ENCODE measurements around the gene NAP1L5.

Gene NAP1L5

DNA sequence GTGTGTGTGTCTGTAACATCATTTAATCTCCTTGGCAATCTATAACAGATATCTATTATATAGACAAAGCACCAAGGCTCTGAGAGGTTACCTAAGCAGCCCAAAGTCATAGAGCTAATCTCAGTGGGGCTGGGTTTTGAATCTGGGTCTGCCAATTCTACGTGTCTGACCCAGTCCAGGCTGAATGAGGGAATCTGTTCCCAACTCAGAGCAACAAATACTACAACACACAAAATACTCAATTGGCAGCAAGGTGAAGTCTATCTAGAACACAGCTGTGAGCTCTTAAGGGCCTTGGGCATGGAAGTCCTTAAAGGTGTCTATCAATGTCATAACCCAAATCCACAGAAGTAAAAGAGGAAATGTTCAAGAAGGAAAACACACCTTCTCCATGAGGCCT is 47.5 kb upstream of the NAP1L5 start:
- H3K27me3 ChIP-seq (ENCODE audit: low read depth, low read length): no peaks in the 10 kb centered on the region
- H3K9me3 ChIP-seq (ENCODE audit: insufficient read depth, low read length): no peaks in the 10 kb centered on the region
- no peaks in the 10 kb centered on the region for H3K4me1 ChIP-seq (ENCODE audit: low read length)
- H3K4me3 ChIP-seq (ENCODE audit: low read length): no peak overlapping the region
- H3K27ac ChIP-seq (ENCODE audit: low read length): no peak overlapping the region
- H3K79me2 ChIP-seq (ENCODE audit: low read length): no peaks in the 10 kb centered on the region
- no peaks in the 10 kb centered on the region for H4K20me1 ChIP-seq (ENCODE audit: insufficient read depth, low read length)
- no peak overlapping the region for H2AFZ ChIP-seq (ENCODE audit: low read depth, low read length)
- no peak overlapping the region for H3K4me2 ChIP-seq (ENCODE audit: low read length)
- peaks cover 25% of the 10 kb centered on the region for H3K36me3 ChIP-seq (replicated peaks; ENCODE audit: low read depth, low read length)
- TF ChIP-seq, protein P1, sequence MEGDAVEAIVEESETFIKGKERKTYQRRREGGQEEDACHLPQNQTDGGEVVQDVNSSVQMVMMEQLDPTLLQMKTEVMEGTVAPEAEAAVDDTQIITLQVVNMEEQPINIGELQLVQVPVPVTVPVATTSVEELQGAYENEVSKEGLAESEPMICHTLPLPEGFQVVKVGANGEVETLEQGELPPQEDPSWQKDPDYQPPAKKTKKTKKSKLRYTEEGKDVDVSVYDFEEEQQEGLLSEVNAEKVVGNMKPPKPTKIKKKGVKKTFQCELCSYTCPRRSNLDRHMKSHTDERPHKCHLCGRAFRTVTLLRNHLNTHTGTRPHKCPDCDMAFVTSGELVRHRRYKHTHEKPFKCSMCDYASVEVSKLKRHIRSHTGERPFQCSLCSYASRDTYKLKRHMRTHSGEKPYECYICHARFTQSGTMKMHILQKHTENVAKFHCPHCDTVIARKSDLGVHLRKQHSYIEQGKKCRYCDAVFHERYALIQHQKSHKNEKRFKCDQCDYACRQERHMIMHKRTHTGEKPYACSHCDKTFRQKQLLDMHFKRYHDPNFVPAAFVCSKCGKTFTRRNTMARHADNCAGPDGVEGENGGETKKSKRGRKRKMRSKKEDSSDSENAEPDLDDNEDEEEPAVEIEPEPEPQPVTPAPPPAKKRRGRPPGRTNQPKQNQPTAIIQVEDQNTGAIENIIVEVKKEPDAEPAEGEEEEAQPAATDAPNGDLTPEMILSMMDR (IDR thresholded peaks at IDR 0.05; ENCODE audit: low read depth, low read length): no peak
- TF ChIP-seq EZH2phosphoT487 (IDR thresholded peaks at IDR 0.05; ENCODE audit: low read depth): no peak
- H3K9ac ChIP-seq (ENCODE audit: low read length): no peak overlapping the region

DNA sequence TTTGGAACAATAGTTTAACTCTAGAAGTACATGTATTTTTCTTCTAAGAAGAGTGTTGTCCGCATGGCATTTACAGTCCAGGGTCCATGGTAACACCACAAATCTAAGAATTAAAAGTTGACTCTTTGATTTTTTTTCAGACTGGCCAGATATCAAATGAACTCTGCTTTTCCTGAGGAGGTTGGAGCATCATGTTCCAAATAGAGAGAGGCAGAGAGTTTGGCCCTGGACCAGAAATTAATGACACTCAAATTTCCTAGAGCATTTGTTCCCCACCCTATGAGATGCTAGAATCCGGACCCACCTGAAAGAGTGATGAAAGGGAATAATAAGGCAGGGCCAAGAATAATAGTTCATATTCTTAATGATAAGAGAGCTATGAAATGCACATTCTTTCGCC is 47.0 kb upstream of the NAP1L5 start:
- no peaks in the 10 kb centered on the region for H3K27me3 ChIP-seq (ENCODE audit: low read depth, low read length)
- no peak for TF ChIP-seq EZH2phosphoT487 (IDR thresholded peaks at IDR 0.05; ENCODE audit: low read depth)
- TF ChIP-seq, protein P1 (IDR thresholded peaks at IDR 0.05; ENCODE audit: low read depth, low read length): no peak
- H3K4me3 ChIP-seq (ENCODE audit: low read length): no peak overlapping the region
- H3K9ac ChIP-seq (ENCODE audit: low read length): no peak overlapping the region
- no peaks in the 10 kb centered on the region for H3K79me2 ChIP-seq (ENCODE audit: low read length)
- no peaks in the 10 kb centered on the region for H4K20me1 ChIP-seq (ENCODE audit: insufficient read depth, low read length)
- no peak overlapping the region for H3K27ac ChIP-seq (ENCODE audit: low read length)
- peaks cover 20% of the 10 kb centered on the region for H3K36me3 ChIP-seq (replicated peaks; ENCODE audit: low read depth, low read length)
- no peak overlapping the region for H2AFZ ChIP-seq (ENCODE audit: low read depth, low read length)
- H3K9me3 ChIP-seq (ENCODE audit: insufficient read depth, low read length): no peaks in the 10 kb centered on the region
- no peaks in the 10 kb centered on the region for H3K4me1 ChIP-seq (ENCODE audit: low read length)
- no peak overlapping the region for H3K4me2 ChIP-seq (ENCODE audit: low read length)

DNA sequence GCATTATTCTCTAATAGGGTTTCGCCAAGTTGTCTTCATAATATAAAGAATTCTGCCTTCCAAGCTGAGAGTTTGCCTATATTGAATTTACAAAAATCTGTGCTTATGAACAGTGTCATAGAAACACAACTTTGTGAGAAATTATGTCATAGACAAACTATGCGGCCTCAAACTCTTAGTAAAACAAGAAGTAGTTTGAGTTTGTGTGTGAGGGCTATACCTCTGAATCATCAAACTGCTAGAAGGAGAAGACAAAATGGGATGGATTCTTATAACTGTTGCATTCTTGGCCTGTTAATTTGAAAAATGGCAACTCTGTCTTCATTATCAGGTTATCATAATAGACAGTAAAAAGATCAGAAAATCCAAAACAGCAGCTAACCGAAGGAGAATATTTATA is 46.1 kb upstream of the NAP1L5 start:
- no peak overlapping the region for H2AFZ ChIP-seq (ENCODE audit: low read depth, low read length)
- no peak overlapping the region for H3K27ac ChIP-seq (ENCODE audit: low read length)
- H3K9ac ChIP-seq (ENCODE audit: low read length): no peak overlapping the region
- H3K79me2 ChIP-seq (ENCODE audit: low read length): no peaks in the 10 kb centered on the region
- no peaks in the 10 kb centered on the region for H3K27me3 ChIP-seq (ENCODE audit: low read depth, low read length)
- H4K20me1 ChIP-seq (ENCODE audit: insufficient read depth, low read length): no peaks in the 10 kb centered on the region
- no peak overlapping the region for H3K4me2 ChIP-seq (ENCODE audit: low read length)
- H3K4me1 ChIP-seq (ENCODE audit: low read length): no peaks in the 10 kb centered on the region
- no peaks in the 10 kb centered on the region for H3K9me3 ChIP-seq (ENCODE audit: insufficient read depth, low read length)
- TF ChIP-seq, protein P1 (IDR thresholded peaks at IDR 0.05; ENCODE audit: low read depth, low read length): no peak
- no peak for TF ChIP-seq EZH2phosphoT487 (IDR thresholded peaks at IDR 0.05; ENCODE audit: low read depth)
- H3K36me3 ChIP-seq (replicated peaks; ENCODE audit: low read depth, low read length): peaks cover 13% of the 10 kb centered on the region
- no peak overlapping the region for H3K4me3 ChIP-seq (ENCODE audit: low read length)

DNA sequence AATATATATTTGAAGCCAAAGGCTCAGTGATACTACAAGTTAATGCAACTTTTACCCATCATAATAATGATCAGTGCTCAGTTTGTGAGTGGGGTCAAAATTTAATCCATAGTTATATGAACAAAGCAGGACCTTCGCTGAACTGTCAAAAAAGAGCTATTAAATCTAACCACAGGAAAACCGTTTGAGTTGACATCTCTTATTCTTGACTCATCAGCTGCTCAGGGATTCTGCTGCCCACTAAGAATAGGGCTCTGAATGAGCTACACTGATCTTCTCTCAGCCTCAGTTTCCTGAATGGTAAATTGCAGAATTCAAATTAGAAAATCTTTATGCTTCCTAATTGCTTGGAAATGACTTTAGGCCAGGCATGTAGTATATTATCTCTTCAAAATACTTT is 44.9 kb upstream of the NAP1L5 start:
- Histone ChIP-seq H3K9me3 (ENCODE audit: insufficient read depth, low read length) (no peaks in the 10 kb centered on the region), H3K4me2 (ENCODE audit: low read length) (no peak overlapping the region), H3K9ac (ENCODE audit: low read length) (no peak overlapping the region), H3K4me3 (ENCODE audit: low read length) (no peak overlapping the region), H3K4me1 (ENCODE audit: low read length) (peaks cover 6% of the 10 kb centered on the region), H3K27me3 (ENCODE audit: low read depth, low read length) (no peaks in the 10 kb centered on the region), H3K27ac (ENCODE audit: low read length) (no peak overlapping the region), H4K20me1 (ENCODE audit: insufficient read depth, low read length) (peaks cover 9% of the 10 kb centered on the region; the same call in 1 of the 2 replicates), H2AFZ (ENCODE audit: low read depth, low read length) (no peak overlapping the region), H3K36me3 (replicated peaks; ENCODE audit: low read depth, low read length) (peaks cover 7% of the 10 kb centered on the region), H3K79me2 (ENCODE audit: low read length) (no peaks in the 10 kb centered on the region)
- TF ChIP-seq, protein P1 (IDR thresholded peaks at IDR 0.05; ENCODE audit: low read depth, low read length): no peak
- TF ChIP-seq EZH2phosphoT487 (IDR thresholded peaks at IDR 0.05; ENCODE audit: low read depth): no peak

All from OCI-LY3 (cell line).